Endothelial cell of umbilical vein (primary cell): ENCODE data around the gene HSD17B2. TPM values are rescaled to one million over a fixed set of nuclear protein-coding genes. Genes with fewer than 3 reads are reported as not detected.
"Not testable (repeated sequence)": the region's sequence is repeated elsewhere in the genome, so short reads cannot be mapped to it uniquely, and the experiment has no call there.

ENCODE experiments used
- BruUV-seq: library from RNA; stranded (reverse); fragments of 400-500 nt; replicated peaks from 2 replicates; lab custom pipeline; 2021; lab: Mats Ljungman, UMichigan
- CTCF ChIA-PET: fragments of 300-600, 350-600 bp; sonication (Branson Sonifier 250); formaldehyde crosslinking; loops from one replicate; lab custom pipeline; 2021; ENCODE audit warnings: antibody characterized with exemption, inconsistent platforms; lab: Charles Lee
- POLR2A ChIA-PET: fragments of 300-600, 350-600 bp; sonication (Branson Sonifier 250); formaldehyde crosslinking; loops from one replicate; lab custom pipeline; 2021; ENCODE audit warnings: antibody characterized with exemption, inconsistent platforms; lab: Charles Lee
- DNase-seq: peaks from one replicate; pipeline ENCODE4 v3.0.0-alpha.2; 2011; ENCODE audit warnings: low read depth, low spot score
- FAIRE-seq: peaks from 2 replicates; lab custom pipeline; 2011; peaks lifted over from hg19 to GRCh38; lab: Jason Lieb, UNC
- H2AFZ ChIP-seq: 2 replicates; pipeline ENCODE4 v1.6.0; 2012; ENCODE audit warnings: low read depth, low read length, control low read depth, inconsistent platforms
- H3K27ac ChIP-seq: 2 replicates; pipeline ENCODE4 v1.5.1; 2011; ENCODE audit warnings: low read depth, mild to moderate bottlenecking, control low read depth, low read length, moderate library complexity; ENCODE audit not compliant: insufficient read depth
- H3K27me3 ChIP-seq, 2 experiments: 2 replicates each; pipeline versions ENCODE4 v1.6.0 to v1.6.1; 2011; ENCODE audit warnings: low read length in 2 of 2, mixed read lengths in 1 of 2; ENCODE audit not compliant: control insufficient read depth in 2 of 2, insufficient read depth in 2 of 2
- H3K36me3 ChIP-seq, 2 experiments: 2 replicates in 1 of 2; 3 replicates in 1 of 2; pipeline ENCODE4 v1.5.1; 2011; ENCODE audit warnings: low read length in 2 of 2, mild to moderate bottlenecking in 1 of 2, moderate library complexity in 1 of 2; ENCODE audit not compliant: control insufficient read depth in 2 of 2, insufficient read depth in 2 of 2; ENCODE audit errors: extremely low read depth in 1 of 2
- H3K4me1 ChIP-seq: 3 replicates; pipeline ENCODE4 v1.5.1; 2011; ENCODE audit warnings: mild to moderate bottlenecking, low read length; ENCODE audit not compliant: control insufficient read depth, insufficient read depth; ENCODE audit errors: extremely low read depth
- H3K4me2 ChIP-seq: 2 replicates; pipeline ENCODE4 v1.6.1; 2011; ENCODE audit warnings: low read length, control low read depth, mixed read lengths; ENCODE audit not compliant: insufficient read depth
- H3K4me3 ChIP-seq, 3 experiments: fragments of 200-600 bp in 1 of 3; sonication (generic), shearing (Covaris generic) in 1 of 3; replicated peaks in 1 of 3; 2 replicates each; pipeline ENCODE4 v1.5.1; 2011 to 2016; ENCODE audit warnings: control low read depth in 3 of 3, low read length in 3 of 3, mild to moderate bottlenecking in 2 of 3, inconsistent platforms in 1 of 3, low read depth in 1 of 3, moderate library complexity in 1 of 3; ENCODE audit not compliant: insufficient read depth in 1 of 3
- H3K79me2 ChIP-seq: 2 replicates; pipeline ENCODE4 v1.6.0; 2012; ENCODE audit warnings: low read length, inconsistent platforms; ENCODE audit not compliant: control insufficient read depth, insufficient read depth
- H3K9ac ChIP-seq: replicated peaks from 2 replicates; pipeline ENCODE3; 2011; ENCODE audit warnings: low read length, control low read depth; ENCODE audit not compliant: insufficient read depth; ENCODE audit errors: extremely low read depth
- H3K9me1 ChIP-seq: replicated peaks from 3 replicates; pipeline ENCODE4 v1.6.0; 2011; ENCODE audit warnings: mild to moderate bottlenecking, low read length; ENCODE audit not compliant: control insufficient read depth, insufficient read depth; ENCODE audit errors: extremely low read depth
- H3K9me3 ChIP-seq: replicated peaks from 2 replicates; pipeline ENCODE4 v1.5.1; 2012; ENCODE audit warnings: low read length, inconsistent platforms; ENCODE audit not compliant: control insufficient read depth, insufficient read depth
- H4K20me1 ChIP-seq: replicated peaks from 2 replicates; pipeline ENCODE3; 2011; ENCODE audit warnings: mild to moderate bottlenecking, low read length; ENCODE audit not compliant: control insufficient read depth, insufficient read depth; ENCODE audit errors: extremely low read depth
- FOS ChIP-seq: IDR thresholded peaks from 2 replicates; pipeline ENCODE4 v1.6.1; 2011; ENCODE audit warnings: mild to moderate bottlenecking, low read length, moderate library complexity, borderline replicate concordance; ENCODE audit not compliant: insufficient read depth
- GATA2 ChIP-seq: IDR thresholded peaks from 2 replicates; pipeline ENCODE4 v1.7.0; 2011; ENCODE audit warnings: low read depth, mild to moderate bottlenecking, moderate library complexity, mixed read lengths, low read length; ENCODE audit not compliant: insufficient read length, insufficient read depth
- dilution Hi-C: fragments of 300-500 bp; cut with MboI; formaldehyde crosslinking; loops from one replicate; pipeline ENCODE4 v1.15.0; 2019; ENCODE audit warnings: low sequenced_read_pairs; ENCODE audit not compliant: extremely low pct_ligation_motif_present
- intact Hi-C: fragments of 100-400 bp; cut with micrococcal nuclease; formaldehyde crosslinking; loops from one replicate; pipeline ENCODE4 v1.10.0; 2022
- polyA plus RNA-seq, 4 experiments: library from polyadenylated mRNA; depleted of rRNA in 3 of 4; stranded (reverse) in 3 of 4; unstranded in 1 of 4; fragments of >200 nt; gene quantifications; 2 replicates each; pipeline versions ENCODE4 v1.2.1 to v1.2.3, GENCODE V29; 2011 to 2012; ENCODE audit warnings: missing spikeins in 1 of 4
- total RNA-seq: library from RNA; stranded (reverse); gene quantifications from 2 replicates; pipeline ENCODE4 v1.2.3, GENCODE V29; 2021

The HSD17B2 gene
- total and polyA plus RNA-seq, 2 donors (not counting 3 experiments of a cell fraction or from before 2014, with no cell fraction given): 1.2 to 4.5 TPM

DNA sequence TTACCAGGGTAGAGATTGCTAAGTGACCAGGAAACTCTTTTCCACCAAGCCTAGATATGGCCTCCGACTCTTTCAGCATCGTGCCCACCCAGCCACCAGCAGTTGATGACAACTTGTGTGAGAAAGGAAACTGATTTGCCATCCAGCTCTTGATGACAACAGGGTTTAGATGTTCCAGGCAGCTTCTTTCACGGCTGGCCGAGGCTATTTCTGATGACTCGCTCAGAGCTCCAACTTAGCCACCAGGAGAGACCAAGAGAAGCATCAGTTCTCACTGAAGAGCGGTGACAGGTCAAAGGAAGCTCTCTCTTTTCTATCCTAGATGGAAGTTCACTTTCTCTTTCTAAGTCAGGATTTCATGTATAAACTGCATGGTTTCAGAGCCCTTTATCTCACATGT, 73.7 kb downstream of the HSD17B2 start:
- FAIRE-seq (no peak), DNase-seq (no peak)
- POLR2A ChIA-PET: no interaction called here
- H3K27me3 ChIP-seq: peaks cover 1 to 4% of the 10 kb centered on the region in 2 experiments
- no peak overlapping the region for H3K4me2 ChIP-seq
- no peaks in the 10 kb centered on the region for H3K9me1 ChIP-seq
- no peaks in the 10 kb centered on the region for H4K20me1 ChIP-seq
- H3K27ac ChIP-seq: no peak overlapping the region
- no peaks in the 10 kb centered on the region for H3K4me1 ChIP-seq
- dilution Hi-C loops: no loop called here
- H3K9me3 ChIP-seq: no peaks in the 10 kb centered on the region
- H3K4me3 ChIP-seq: no peak overlapping the region
- BruUV-seq: no TSS peak
- TF ChIP-seq FOS (no peak), GATA2 (no peak)
- CTCF ChIA-PET: no interaction called here
- no peak overlapping the region for H2AFZ ChIP-seq
- intact Hi-C loops: no loop called here
- H3K36me3 ChIP-seq: no peaks in the 10 kb centered on the region
- no peaks in the 10 kb centered on the region for H3K79me2 ChIP-seq
- H3K9ac ChIP-seq: no peak overlapping the region

DNA sequence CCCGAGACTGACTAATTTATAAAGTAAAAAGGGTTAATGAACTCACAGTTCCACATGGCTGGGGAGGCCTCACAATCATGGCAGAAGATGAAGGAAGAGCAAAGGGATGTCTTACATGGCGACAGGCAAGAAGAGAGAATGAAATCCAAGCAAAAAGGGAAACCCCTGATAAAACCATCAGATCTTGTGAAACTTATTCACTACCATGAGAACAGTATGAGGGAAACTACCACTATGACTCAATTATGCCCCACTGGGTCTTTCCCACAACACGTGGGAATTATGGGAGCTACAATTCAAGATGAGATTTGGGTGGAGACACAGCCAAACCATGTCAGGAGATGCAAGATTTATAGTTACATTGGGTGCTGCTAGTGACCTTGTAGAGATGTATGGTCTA, 74.2 kb downstream of the HSD17B2 start:
- H3K4me1 ChIP-seq, intact Hi-C loops, H3K9ac ChIP-seq, H3K4me3 ChIP-seq, BruUV-seq, FAIRE-seq, H4K20me1 ChIP-seq, H2AFZ ChIP-seq, H3K79me2 ChIP-seq, dilution Hi-C loops, CTCF ChIA-PET, H3K9me1 ChIP-seq, H3K27ac ChIP-seq, POLR2A ChIA-PET, H3K36me3 ChIP-seq, H3K9me3 ChIP-seq, H3K27me3 ChIP-seq, H3K4me2 ChIP-seq, DNase-seq: not testable (repeated sequence)
